DND-41 (cell line): ENCODE data around the gene CLN5.

Experiments used
- ATAC-seq: fragments of 200-7000 bp; cut with Tn5 transposase; 3 replicates; pipeline ENCODE4 v1.9.1; 2021; ENCODE audit warnings: low read depth; ENCODE audit not compliant: insufficient read depth
- DNase-seq: peaks from one replicate; pipeline ENCODE4 v3.0.0-alpha.2; 2020
- H2AFZ ChIP-seq: 2 replicates; pipeline ENCODE4 v1.6.0; 2012; ENCODE audit warnings: low read depth, low read length
- H3K27ac ChIP-seq: 2 replicates; pipeline ENCODE4 v1.5.1; 2012; ENCODE audit warnings: low read length, inconsistent platforms
- H3K27me3 ChIP-seq: fragments of 200-600 bp; sonication (generic); 2 replicates; pipeline ENCODE4 v1.6.0; 2012; ENCODE audit warnings: low read length, mild to moderate bottlenecking, inconsistent platforms; ENCODE audit not compliant: insufficient read depth, poor library complexity
- H3K36me3 ChIP-seq: 2 replicates; pipeline ENCODE4 v1.5.1; 2012; ENCODE audit warnings: low read length, inconsistent platforms; ENCODE audit not compliant: insufficient read depth
- H3K4me1 ChIP-seq: 2 replicates; pipeline ENCODE4 v1.5.1; 2012; ENCODE audit warnings: mild to moderate bottlenecking, low read length; ENCODE audit not compliant: insufficient read depth
- H3K4me2 ChIP-seq: 2 replicates; pipeline ENCODE4 v1.6.0; 2012; ENCODE audit warnings: mild to moderate bottlenecking, moderate library complexity, low read length, inconsistent platforms; ENCODE audit not compliant: insufficient read depth
- H3K4me3 ChIP-seq, 2 experiments: fragments of 200-600 bp in 1 of 2; shearing (Covaris generic) in 1 of 2; 2 replicates each; pipeline ENCODE4 v1.5.1; 2012 to 2016; ENCODE audit warnings: inconsistent platforms in 2 of 2, low read length in 2 of 2, mild to moderate bottlenecking in 2 of 2, low read depth in 1 of 2, moderate library complexity in 1 of 2
- H3K79me2 ChIP-seq: 2 replicates; pipeline ENCODE4 v1.6.0; 2012; ENCODE audit warnings: low read length, inconsistent platforms; ENCODE audit not compliant: insufficient read depth
- H3K9ac ChIP-seq: 2 replicates; pipeline ENCODE4 v1.6.0; 2012; ENCODE audit warnings: low read depth, mild to moderate bottlenecking, inconsistent platforms, low read length, moderate library complexity
- H3K9me3 ChIP-seq: 2 replicates; pipeline ENCODE4 v1.5.1; 2012; ENCODE audit warnings: low read length, moderate library complexity, mild to moderate bottlenecking, inconsistent platforms; ENCODE audit not compliant: insufficient read depth, severe bottlenecking
- H4K20me1 ChIP-seq: 2 replicates; pipeline ENCODE4 v1.6.0; 2012; ENCODE audit warnings: low read length; ENCODE audit not compliant: insufficient read depth
- EZH2 ChIP-seq: IDR thresholded peaks from 3 replicates; pipeline ENCODE4 v1.6.1; 2012; ENCODE audit warnings: borderline replicate concordance, low read depth, mild to moderate bottlenecking, moderate library complexity, low read length, inconsistent platforms; ENCODE audit not compliant: severe bottlenecking
- TF ChIP-seq, protein P1 (sequence below): IDR thresholded peaks from 2 replicates; pipeline ENCODE4 v1.5.1; 2012; ENCODE audit warnings: borderline replicate concordance, low read length, moderate library complexity, mild to moderate bottlenecking; ENCODE audit not compliant: poor library complexity, severe bottlenecking; ENCODE audit errors: extremely low read depth

Gene CLN5

DNA sequence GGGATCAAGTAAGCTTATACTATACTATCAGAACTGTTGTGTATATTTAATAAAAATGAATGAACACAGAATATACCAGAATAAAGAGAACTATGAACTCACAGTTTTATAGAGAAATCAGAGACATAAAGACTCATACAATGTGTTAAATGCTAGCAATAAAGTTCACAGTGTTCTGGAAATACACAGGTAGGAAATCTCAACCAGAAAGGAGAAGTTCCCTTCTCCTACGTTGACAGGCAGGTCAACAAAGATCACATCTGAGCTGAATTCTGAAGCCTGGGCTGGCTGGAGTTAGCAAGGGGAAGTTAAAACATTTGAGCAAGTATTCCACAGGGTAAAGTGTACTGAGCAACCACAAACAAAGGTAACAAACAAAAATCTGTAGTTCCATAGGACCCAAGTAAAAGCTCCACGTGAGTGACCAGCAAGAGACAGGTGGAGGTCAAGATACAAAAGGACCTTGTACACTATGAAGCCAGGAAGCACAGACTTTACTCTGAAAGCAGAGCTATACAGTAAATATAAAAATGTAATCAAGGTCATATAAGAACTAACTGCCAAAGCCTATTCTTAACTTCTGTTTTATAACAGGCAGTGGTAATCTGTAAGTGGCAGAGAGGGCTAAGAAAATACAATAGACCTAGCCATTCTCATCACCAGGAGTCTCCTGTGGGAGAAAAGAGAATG lies 22.1 kb downstream of the CLN5 start:
- DNase-seq (no peak), ATAC-seq (no peak)
- no peaks in the 10 kb centered on the region for H3K9me3 ChIP-seq
- H3K4me1 ChIP-seq: no peaks in the 10 kb centered on the region
- peaks cover 19% of the 10 kb centered on the region; the same call in 1 of the 2 replicates for H4K20me1 ChIP-seq
- no peak overlapping the region for H3K27ac ChIP-seq
- H3K4me3 ChIP-seq: no peak overlapping the region
- no peak overlapping the region for H3K4me2 ChIP-seq
- peaks cover 85% of the 10 kb centered on the region for H3K79me2 ChIP-seq
- no peak overlapping the region for H3K9ac ChIP-seq
- H2AFZ ChIP-seq: no peak overlapping the region
- no peak for TF ChIP-seq EZH2
- TF ChIP-seq, protein P1, sequence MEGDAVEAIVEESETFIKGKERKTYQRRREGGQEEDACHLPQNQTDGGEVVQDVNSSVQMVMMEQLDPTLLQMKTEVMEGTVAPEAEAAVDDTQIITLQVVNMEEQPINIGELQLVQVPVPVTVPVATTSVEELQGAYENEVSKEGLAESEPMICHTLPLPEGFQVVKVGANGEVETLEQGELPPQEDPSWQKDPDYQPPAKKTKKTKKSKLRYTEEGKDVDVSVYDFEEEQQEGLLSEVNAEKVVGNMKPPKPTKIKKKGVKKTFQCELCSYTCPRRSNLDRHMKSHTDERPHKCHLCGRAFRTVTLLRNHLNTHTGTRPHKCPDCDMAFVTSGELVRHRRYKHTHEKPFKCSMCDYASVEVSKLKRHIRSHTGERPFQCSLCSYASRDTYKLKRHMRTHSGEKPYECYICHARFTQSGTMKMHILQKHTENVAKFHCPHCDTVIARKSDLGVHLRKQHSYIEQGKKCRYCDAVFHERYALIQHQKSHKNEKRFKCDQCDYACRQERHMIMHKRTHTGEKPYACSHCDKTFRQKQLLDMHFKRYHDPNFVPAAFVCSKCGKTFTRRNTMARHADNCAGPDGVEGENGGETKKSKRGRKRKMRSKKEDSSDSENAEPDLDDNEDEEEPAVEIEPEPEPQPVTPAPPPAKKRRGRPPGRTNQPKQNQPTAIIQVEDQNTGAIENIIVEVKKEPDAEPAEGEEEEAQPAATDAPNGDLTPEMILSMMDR: no peak
- H3K27me3 ChIP-seq: no peaks in the 10 kb centered on the region
- H3K36me3 ChIP-seq: peaks cover 98% of the 10 kb centered on the region

DNA sequence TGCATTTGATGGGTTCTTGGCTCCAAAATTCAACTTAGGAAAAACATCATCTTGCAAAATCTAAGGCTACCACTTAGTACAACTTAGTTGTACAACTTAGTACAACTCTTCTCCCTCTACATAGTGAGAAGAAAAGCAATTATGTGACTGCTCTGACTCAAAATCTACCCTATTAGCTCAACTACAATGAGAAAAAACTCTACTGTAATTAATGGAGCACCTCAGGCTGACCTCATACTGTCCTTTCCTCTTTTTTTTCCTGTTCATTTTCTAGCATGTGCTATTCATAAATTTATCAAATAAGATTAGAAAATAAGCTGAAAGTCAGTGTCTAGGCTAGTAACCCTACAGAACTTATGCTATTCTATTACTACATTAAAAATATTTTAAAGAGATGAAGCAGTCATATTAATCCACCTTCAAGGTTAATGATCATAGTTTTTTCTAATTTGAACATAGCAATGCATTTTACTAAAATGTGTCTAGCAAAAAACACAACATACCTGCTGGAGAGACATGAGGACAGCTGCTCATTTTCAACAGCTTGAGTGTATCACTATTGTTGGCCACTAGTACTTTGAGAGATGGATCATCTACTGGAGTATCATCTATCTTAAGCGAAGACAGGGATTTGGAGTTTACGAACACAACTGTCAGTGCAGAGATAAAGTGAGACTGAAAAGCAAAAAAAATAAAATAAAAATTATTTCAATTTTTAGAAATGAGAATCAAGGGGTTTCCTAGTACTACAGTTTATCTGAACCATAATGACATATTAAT lies 23.2 kb downstream of the CLN5 start:
- no peak for DNase-seq
- H3K27ac ChIP-seq: no peak overlapping the region
- TF ChIP-seq, protein P1: no peak
- no peak for TF ChIP-seq EZH2
- no peaks in the 10 kb centered on the region for H3K4me1 ChIP-seq
- no peaks in the 10 kb centered on the region for H3K27me3 ChIP-seq
- no peak overlapping the region for H3K9ac ChIP-seq
- no peak overlapping the region for H2AFZ ChIP-seq
- peaks cover 87% of the 10 kb centered on the region for H3K79me2 ChIP-seq
- H4K20me1 ChIP-seq: peaks cover 21% of the 10 kb centered on the region; the same call in 1 of the 2 replicates
- H3K4me2 ChIP-seq: no peak overlapping the region
- ATAC-seq: no peak
- peaks cover 95% of the 10 kb centered on the region for H3K36me3 ChIP-seq
- H3K9me3 ChIP-seq: no peaks in the 10 kb centered on the region
- no peak overlapping the region for H3K4me3 ChIP-seq

DNA sequence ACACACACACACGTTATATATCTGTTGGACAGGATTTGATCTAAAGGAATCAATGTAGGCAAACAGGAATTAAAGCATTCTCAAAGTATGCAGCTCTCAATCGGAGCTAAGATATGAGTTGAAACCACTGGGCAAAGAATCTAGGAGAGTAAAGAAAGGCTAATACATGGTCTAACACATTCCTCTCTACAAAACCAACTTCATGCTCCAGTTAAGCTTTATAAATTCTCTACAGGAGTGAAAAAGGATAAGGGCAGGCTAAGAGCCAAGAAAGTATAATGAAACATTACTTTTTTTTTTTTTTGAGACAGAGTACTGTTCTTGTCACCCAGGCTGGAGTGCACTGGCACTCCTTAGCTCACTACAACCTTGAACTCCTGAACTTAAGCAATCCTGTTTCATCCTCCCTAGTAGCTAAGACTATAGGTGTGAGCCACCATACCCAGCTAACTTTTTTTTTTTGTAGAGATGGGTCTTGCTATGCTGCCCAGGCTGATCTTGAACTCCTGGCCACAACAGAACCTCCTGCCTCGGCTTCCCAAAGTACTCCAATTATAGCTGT lies 24.5 kb downstream of the CLN5 start:
- Histone ChIP-seq H3K36me3 (peaks cover 93% of the 10 kb centered on the region), H4K20me1 (peaks cover 23% of the 10 kb centered on the region), H2AFZ (no peak overlapping the region), H3K9me3 (no peaks in the 10 kb centered on the region), H3K27me3 (no peaks in the 10 kb centered on the region), H3K4me2 (no peak overlapping the region), H3K79me2 (peaks cover 89% of the 10 kb centered on the region), H3K9ac (no peak overlapping the region), H3K4me3 (no peak overlapping the region), H3K27ac (no peak overlapping the region), H3K4me1 (no peaks in the 10 kb centered on the region; the same call in 1 of the 2 replicates)
- TF ChIP-seq EZH2: no peak
- TF ChIP-seq, protein P1: no peak
- ATAC-seq: no peak
- no peak for DNase-seq
